Transverse colon (tissue), 4 donors: ENCODE measurements around the gene AKAP1. TPM values are rescaled to one million over a fixed set of nuclear protein-coding genes. Genes with fewer than 3 reads are reported as not detected.

ENCODE experiments used
- DNase-seq: peaks from one replicate; pipeline ENCODE4 v3.0.0-alpha.2; 2019
- H3K27ac ChIP-seq, 4 donors: fragments of 200-600 bp; sonication (generic); 2 replicates each; pipeline ENCODE4 v1.5.1; 2016 to 2018; ENCODE audit warnings: inconsistent platforms in 4 of 4
- H3K27me3 ChIP-seq: fragments of 200-600 bp; sonication (generic); 2 replicates; pipeline ENCODE4 v1.5.1; 2017; ENCODE audit warnings: inconsistent platforms
- H3K36me3 ChIP-seq, 4 donors: fragments of 200-600 bp; sonication (generic); 2 replicates each; pipeline ENCODE4 v1.5.1; 2017 to 2019; ENCODE audit warnings: inconsistent platforms in 4 of 4
- H3K4me1 ChIP-seq, 4 donors: fragments of 200-600 bp; sonication (generic); 2 replicates each; pipeline ENCODE4 v1.5.1; 2017 to 2020; ENCODE audit warnings: inconsistent platforms in 4 of 4
- H3K4me3 ChIP-seq, 4 donors: fragments of 200-600 bp; sonication (generic); 1 replicate in 1 of 4; 2 replicates in 3 of 4; pipeline versions ENCODE4 v1.5.1 to v1.6.1; 2017 to 2019; ENCODE audit warnings: inconsistent platforms in 4 of 4
- H3K9me3 ChIP-seq, 2 donors: fragments of 200-600 bp; sonication (generic); 2 replicates each; pipeline ENCODE4 v1.5.1; 2017 to 2019; ENCODE audit warnings: inconsistent platforms in 2 of 2
- CTCF ChIP-seq, 5 experiments: fragments of 200-600 bp in 3 of 5; fragments of 450-650 bp in 2 of 5; sonication (generic) in 3 of 5; IDR thresholded peaks; 1 replicate in 2 of 5; 2 replicates in 3 of 5; pipeline ENCODE4 v1.5.1; 2016 to 2017; ENCODE audit warnings: antibody characterized with exemption in 5 of 5, inconsistent platforms in 3 of 5, mild to moderate bottlenecking in 2 of 5, moderate library complexity in 1 of 5
- EP300 ChIP-seq: sonication (generic); formaldehyde crosslinking; IDR thresholded peaks from one replicate; pipeline ENCODE4 v1.6.1; 2017; ENCODE audit warnings: antibody characterized with exemption, low read depth
- POLR2A ChIP-seq: fragments of 450-650 bp; IDR thresholded peaks from one replicate; pipeline ENCODE4 v1.6.1; 2016; ENCODE audit warnings: antibody characterized with exemption, mild to moderate bottlenecking, moderate library complexity
- POLR2AphosphoS5 ChIP-seq, 3 donors: sonication (generic); formaldehyde crosslinking; IDR thresholded peaks; one replicate each; pipeline ENCODE4 v1.6.1; 2016; ENCODE audit warnings: antibody characterized with exemption in 3 of 3
- WGBS, 2 donors: methylation state at CpG; one replicate each; pipeline ENCODE4 v1.1.5; 2018; ENCODE audit warnings: low coverage in 1 of 2; 5-methylcytosine and 5-hydroxymethylcytosine counted together
- in situ Hi-C, 4 donors: fragments of 200-750 bp; cut with MboI; loops; one replicate each; pipeline versions ENCODE4 v1.15.0 to v1.15.1; 2017; ENCODE audit warnings: low sequenced_read_pairs in 3 of 4, low pct_ligation_motif_present in 1 of 4, low pct_unique_long_range_greater_than_20kb in 1 of 4
- intact Hi-C: fragments of 100-400 bp; cut with DNase I; formaldehyde crosslinking; loops from one replicate; pipeline ENCODE4 v1.15.1; 2023; ENCODE audit warnings: low total_unique reads
- total RNA-seq, 4 donors: library from RNA; depleted of rRNA; stranded (reverse); fragments of >200 nt; gene quantifications; one replicate each; pipeline ENCODE4 v1.1.0, GENCODE V29; 2016

AKAP1 gene
- total RNA-seq, 4 donors from 2014 or later, result 137 to 193 (median 171) TPM

- in situ Hi-C loops (no loop called here), intact Hi-C loops (no loop called here)
- no peak for DNase-seq
- Histone ChIP-seq H3K9me3 (no peaks in the 10 kb centered on the region), H3K36me3 (no peaks in the 10 kb centered on the region), H3K4me1 (no peaks in the 10 kb centered on the region), H3K4me3 (no peak overlapping the region), H3K27ac (no peak overlapping the region), H3K27me3 (no peaks in the 10 kb centered on the region)
- no peak for TF ChIP-seq CTCF (IDR thresholded peaks at IDR 0.05)
- TF ChIP-seq POLR2AphosphoS5 (IDR thresholded peaks at IDR 0.05), result no peak
- no peak for TF ChIP-seq POLR2A
- no peak for TF ChIP-seq EP300
- 84 to 88% methylated on average over 4 to 10 of the region's 10 CpGs for WGBS, 2 donors
Observed at GRCh38 chr17:57151798-57152197, 66.8 kb downstream of the AKAP1 start.

GRCh38 chr17:57152967-57153528 lies 68.0 kb downstream of the AKAP1 start:
- no peak for TF ChIP-seq EP300
- no peak for TF ChIP-seq CTCF (IDR thresholded peaks at IDR 0.05)
- no peak for TF ChIP-seq POLR2AphosphoS5 (IDR thresholded peaks at IDR 0.05)
- TF ChIP-seq POLR2A, result no peak

GRCh38 chr17:57154921-57155320 lies 69.9 kb downstream of the AKAP1 start:
- H3K27ac ChIP-seq, result no peak overlapping the region
- no peaks in the 10 kb centered on the region for H3K27me3 ChIP-seq
- intact Hi-C loops (no loop called here), in situ Hi-C loops (no loop called here)
- no peaks in the 10 kb centered on the region for H3K36me3 ChIP-seq
- TF ChIP-seq POLR2A (no peak), EP300 (no peak), POLR2AphosphoS5 (IDR thresholded peaks at IDR 0.05) (no peak)
- no peak for DNase-seq
- no peaks in the 10 kb centered on the region for H3K9me3 ChIP-seq
- H3K4me1 ChIP-seq, result no peaks in the 10 kb centered on the region
- H3K4me3 ChIP-seq, result no peak overlapping the region
- WGBS, 2 donors, result 53% methylated on average over 2 of the region's 2 CpGs; no CpG with 5 or more reads in 1 of the 2 donors

More at GRCh38 chr17:57152967-57153528, 68.0 kb downstream of the AKAP1 start:
- no peaks in the 10 kb centered on the region for H3K9me3 ChIP-seq
- H3K36me3 ChIP-seq, result no peaks in the 10 kb centered on the region
- no peaks in the 10 kb centered on the region for H3K27me3 ChIP-seq
- intact Hi-C loops (no loop called here), in situ Hi-C loops (no loop called here)
- H3K4me3 ChIP-seq, result no peak overlapping the region
- H3K4me1 ChIP-seq, result no peaks in the 10 kb centered on the region
- WGBS, 2 donors, result 79 to 90% methylated on average over 6 to 7 of the region's 7 CpGs
- H3K27ac ChIP-seq, result no peak overlapping the region
- DNase-seq, result no peak

- Histone ChIP-seq H3K4me3 (no peak overlapping the region), H3K27ac (no peak overlapping the region), H3K36me3 (no peaks in the 10 kb centered on the region), H3K27me3 (no peaks in the 10 kb centered on the region), H3K9me3 (no peaks in the 10 kb centered on the region), H3K4me1 (no peaks in the 10 kb centered on the region)
- TF ChIP-seq CTCF (IDR thresholded peaks at IDR 0.05), result no peak
- TF ChIP-seq EP300, result no peak
- TF ChIP-seq POLR2AphosphoS5 (IDR thresholded peaks at IDR 0.05), result no peak
- no peak for DNase-seq
- in situ Hi-C loops (no loop called here), intact Hi-C loops (no loop called here)
- 77 to 87% methylated on average over 3 to 4 of the region's 4 CpGs for WGBS, 2 donors
Observed at GRCh38 chr17:57158325-57158724, 73.3 kb downstream of the AKAP1 start.

- no peak overlapping the region for H3K4me3 ChIP-seq
- in situ Hi-C loops (no loop called here), intact Hi-C loops (no loop called here)
- TF ChIP-seq CTCF (IDR thresholded peaks at IDR 0.05) (no peak), POLR2A (no peak), EP300 (no peak), POLR2AphosphoS5 (IDR thresholded peaks at IDR 0.05) (no peak)
- no peaks in the 10 kb centered on the region for H3K9me3 ChIP-seq
- no peaks in the 10 kb centered on the region for H3K27me3 ChIP-seq
- H3K36me3 ChIP-seq, result no peaks in the 10 kb centered on the region
- DNase-seq, result no peak
- H3K27ac ChIP-seq, result no peak overlapping the region
- WGBS, 2 donors, result 40 to 43% methylated on average over 1 of the region's 1 CpG
- no peaks in the 10 kb centered on the region for H3K4me1 ChIP-seq
Observed at GRCh38 chr17:57158795-57159194, 73.7 kb downstream of the AKAP1 start.
